KOPT-K1 (cell line): ENCODE data around the gene IDS.
A peak's percentile ranks its signal among the peaks of the same experiment; 100 is the strongest.
"Not testable (repeated sequence)": the region's sequence is repeated elsewhere in the genome, so short reads cannot be mapped to it uniquely, and the experiment has no call there.

ENCODE experiments used
- H3K27ac ChIP-seq: fragments of 200-600 bp; sonication (generic); 2 replicates; pipeline ENCODE4 v1.5.1; 2016; ENCODE audit warnings: antibody characterized with exemption, mild to moderate bottlenecking, low read depth, low read length; ENCODE audit not compliant: poor library complexity, severe bottlenecking
- H3K36me3 ChIP-seq: fragments of 200-600 bp; sonication (generic); 2 replicates; pipeline ENCODE4 v1.5.1; 2017; ENCODE audit warnings: antibody characterized with exemption, mild to moderate bottlenecking, low read length, moderate library complexity; ENCODE audit not compliant: insufficient read depth
- H3K9me3 ChIP-seq: fragments of 200-600 bp; sonication (generic); 2 replicates; pipeline ENCODE4 v1.5.1; 2017; ENCODE audit warnings: antibody characterized with exemption, low read length, mild to moderate bottlenecking; ENCODE audit not compliant: insufficient read depth, poor library complexity, severe bottlenecking

IDS gene, protein sequence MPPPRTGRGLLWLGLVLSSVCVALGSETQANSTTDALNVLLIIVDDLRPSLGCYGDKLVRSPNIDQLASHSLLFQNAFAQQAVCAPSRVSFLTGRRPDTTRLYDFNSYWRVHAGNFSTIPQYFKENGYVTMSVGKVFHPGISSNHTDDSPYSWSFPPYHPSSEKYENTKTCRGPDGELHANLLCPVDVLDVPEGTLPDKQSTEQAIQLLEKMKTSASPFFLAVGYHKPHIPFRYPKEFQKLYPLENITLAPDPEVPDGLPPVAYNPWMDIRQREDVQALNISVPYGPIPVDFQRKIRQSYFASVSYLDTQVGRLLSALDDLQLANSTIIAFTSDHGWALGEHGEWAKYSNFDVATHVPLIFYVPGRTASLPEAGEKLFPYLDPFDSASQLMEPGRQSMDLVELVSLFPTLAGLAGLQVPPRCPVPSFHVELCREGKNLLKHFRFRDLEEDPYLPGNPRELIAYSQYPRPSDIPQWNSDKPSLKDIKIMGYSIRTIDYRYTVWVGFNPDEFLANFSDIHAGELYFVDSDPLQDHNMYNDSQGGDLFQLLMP

DNA sequence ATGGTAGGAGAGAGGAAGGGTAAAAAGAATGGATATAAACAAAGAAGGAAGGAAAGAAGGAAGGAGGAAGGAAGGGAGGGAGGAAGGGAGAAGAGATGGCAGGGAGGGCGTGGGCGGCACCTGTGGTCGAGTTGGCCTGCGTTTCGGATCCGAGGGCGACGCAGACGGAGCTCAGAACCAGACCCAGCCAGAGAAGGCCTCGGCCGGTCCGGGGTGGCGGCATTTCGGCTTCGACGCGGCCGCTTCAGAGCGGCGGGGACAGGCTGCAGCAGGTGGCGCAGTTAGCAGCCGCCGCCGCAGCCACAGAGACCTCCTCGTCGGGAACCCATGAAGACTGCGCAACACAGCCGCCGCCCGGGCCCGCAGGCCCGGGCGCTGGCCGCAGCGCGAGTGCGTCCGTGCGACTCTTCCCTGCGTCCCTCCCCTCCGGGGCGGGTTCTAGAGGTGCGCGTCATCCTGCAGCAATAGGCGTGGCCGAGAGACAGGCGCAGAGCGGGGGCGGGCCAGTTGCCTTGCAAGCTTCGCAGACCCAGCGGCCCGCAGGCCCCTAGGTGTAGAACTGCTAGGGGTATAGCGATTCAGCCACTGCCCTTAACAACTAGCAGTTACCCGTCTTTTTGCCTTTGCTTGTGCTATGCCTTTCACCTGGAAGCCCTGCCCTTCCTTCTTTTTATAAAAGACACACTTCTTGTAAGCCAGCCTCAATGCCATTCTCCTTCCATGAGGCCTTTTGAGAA, at the start of gene IDS:
Gene IDS (minus strand): TSS at position 392 of the 737 bp plus-strand sequence. CDS start 169 bp downstream, at position 223.
- Histone ChIP-seq H3K36me3 (peaks cover 24% of the 10 kb centered on the region), H3K9me3 (no peaks in the 10 kb centered on the region), H3K27ac (peak within 1 kb of the TSS; percentile 50)

DNA sequence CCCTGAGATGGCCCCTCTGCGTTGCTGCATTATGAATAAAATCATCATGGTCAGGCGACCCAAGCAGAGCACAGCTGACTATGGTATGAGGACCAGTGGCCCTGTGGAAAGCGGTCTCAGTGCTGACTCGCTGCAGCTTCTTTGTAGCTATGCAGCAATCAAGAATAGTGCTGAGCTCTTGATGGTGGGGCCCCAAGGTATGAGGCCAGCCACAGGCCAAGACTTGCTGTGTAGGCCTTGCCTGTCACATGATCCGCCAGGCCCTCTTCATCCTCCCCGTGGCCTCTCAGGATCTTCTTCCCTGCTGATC, 46.8 kb upstream of the IDS start:
- not testable (repeated sequence) for H3K27ac ChIP-seq, H3K36me3 ChIP-seq, H3K9me3 ChIP-seq

DNA sequence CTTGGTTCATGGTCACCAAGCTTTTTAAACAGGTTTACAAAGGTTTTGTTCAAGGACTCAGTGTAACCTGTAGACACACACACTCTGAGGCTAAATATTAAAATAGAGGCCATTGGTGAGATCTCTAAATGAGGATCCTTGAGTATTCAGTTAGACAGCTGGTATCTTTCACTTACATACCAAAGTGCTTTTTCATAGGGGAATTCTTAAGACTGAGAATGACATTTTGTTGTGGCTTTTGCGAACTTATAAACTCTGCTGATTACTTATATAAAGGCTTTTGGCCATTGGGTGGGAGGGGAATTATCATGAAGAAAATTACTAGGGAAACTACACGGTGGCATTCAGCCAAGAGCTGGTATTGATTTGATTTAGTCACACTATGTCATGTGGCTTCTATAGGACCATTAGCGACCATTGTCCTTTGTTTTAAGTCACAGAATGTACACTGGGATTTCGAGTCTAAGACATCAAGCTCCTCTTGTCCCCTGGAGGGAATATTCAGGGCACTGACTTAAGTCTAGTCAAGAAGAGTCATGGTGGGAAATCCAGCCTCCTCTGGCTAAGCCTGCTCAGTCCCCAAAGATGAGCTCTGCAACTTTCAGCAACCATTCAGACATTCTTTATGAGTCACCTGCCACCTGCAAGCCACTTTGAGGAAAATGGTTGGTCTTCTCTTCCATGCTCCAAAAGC, 46.3 kb upstream of the IDS start:
- not testable (repeated sequence) for H3K27ac ChIP-seq, H3K36me3 ChIP-seq, H3K9me3 ChIP-seq

DNA sequence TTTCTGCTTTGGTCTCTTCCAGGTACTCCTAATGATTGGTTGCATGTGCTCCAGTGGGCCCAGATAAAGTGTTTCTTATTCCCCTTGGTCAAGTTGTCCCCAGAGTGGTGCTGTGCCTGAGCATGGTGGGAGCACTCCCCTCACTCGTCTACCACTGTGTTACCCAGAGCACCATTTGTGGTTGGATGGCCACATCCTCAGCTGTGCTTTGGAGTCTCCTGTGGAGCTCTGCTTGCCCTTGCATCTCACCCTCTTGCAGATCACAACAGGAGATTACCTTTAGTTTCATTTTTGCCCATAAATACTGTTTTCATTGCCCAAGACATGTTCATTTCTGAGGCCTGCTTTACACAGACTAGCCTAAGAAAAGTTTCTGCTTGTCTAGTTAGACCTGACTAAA, 45.3 kb upstream of the IDS start:
- not testable (repeated sequence) for H3K27ac ChIP-seq, H3K36me3 ChIP-seq, H3K9me3 ChIP-seq

DNA sequence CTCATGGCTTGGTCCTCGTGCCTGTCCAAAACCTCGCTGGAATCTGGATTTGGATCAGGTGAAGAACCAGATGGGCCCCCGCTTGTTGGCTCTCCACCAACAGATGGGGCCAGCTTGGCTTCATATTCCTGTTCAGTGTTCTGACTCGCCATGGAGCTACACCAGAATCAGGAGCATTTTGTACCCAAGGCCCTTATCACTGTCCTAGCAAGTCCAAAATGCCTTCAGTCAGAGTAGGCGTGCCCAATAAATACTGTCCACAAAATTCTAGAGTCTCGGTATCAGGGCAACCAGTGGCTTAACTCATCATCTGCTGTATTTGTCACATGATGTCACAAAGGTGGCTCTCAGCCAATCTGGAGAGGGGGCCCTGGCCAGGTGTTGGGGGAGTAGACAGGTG, 44.6 kb upstream of the IDS start, which contains the start of gene HSFX3:
Gene HSFX3 (minus strand): TSS at position 224 of the 400 bp plus-strand sequence. CDS start 72 bp downstream, at position 152.
- not testable (repeated sequence) for H3K9me3 ChIP-seq, H3K27ac ChIP-seq, H3K36me3 ChIP-seq

DNA sequence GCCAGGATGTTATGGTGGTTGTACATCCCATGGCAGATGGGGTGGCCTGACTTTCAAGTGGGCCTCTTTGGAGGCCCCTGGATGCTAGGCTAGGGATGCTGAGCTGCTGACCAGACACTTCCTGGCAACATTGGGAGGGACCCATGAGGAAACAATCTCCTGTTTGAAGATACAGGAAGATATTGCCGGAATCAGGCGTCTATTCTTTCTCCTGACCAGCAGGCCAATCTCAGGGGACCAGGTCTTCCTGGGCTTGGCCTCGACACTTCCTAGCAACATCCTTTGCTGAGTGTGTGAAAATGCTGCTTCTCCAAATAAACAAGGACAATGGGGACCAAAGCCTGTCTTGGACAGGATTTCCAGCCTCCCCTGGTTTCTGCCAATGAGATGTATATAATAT, 42.7 kb upstream of the IDS start:
- not testable (repeated sequence) for H3K27ac ChIP-seq, H3K36me3 ChIP-seq, H3K9me3 ChIP-seq

DNA sequence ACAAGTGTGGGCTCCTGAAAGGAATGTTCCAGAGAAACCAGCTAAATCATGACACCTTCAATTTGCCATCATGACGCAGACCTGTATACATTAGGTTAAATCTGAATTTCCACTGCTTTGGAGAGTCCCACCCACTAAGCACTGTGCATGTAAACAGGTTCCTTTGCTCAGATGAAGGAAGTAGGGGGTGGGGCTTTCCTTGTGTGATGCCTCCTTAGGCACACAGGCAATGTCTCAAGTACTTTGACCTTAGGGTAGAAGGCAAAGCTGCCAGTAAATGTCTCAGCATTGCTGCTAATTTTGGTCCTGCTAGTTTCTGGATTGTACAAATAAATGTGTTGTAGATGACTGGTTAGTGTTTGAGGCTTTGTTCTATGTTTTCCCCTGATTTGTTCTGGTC, 41.9 kb upstream of the IDS start:
- H3K9me3 ChIP-seq, H3K27ac ChIP-seq, H3K36me3 ChIP-seq: not testable (repeated sequence)

DNA sequence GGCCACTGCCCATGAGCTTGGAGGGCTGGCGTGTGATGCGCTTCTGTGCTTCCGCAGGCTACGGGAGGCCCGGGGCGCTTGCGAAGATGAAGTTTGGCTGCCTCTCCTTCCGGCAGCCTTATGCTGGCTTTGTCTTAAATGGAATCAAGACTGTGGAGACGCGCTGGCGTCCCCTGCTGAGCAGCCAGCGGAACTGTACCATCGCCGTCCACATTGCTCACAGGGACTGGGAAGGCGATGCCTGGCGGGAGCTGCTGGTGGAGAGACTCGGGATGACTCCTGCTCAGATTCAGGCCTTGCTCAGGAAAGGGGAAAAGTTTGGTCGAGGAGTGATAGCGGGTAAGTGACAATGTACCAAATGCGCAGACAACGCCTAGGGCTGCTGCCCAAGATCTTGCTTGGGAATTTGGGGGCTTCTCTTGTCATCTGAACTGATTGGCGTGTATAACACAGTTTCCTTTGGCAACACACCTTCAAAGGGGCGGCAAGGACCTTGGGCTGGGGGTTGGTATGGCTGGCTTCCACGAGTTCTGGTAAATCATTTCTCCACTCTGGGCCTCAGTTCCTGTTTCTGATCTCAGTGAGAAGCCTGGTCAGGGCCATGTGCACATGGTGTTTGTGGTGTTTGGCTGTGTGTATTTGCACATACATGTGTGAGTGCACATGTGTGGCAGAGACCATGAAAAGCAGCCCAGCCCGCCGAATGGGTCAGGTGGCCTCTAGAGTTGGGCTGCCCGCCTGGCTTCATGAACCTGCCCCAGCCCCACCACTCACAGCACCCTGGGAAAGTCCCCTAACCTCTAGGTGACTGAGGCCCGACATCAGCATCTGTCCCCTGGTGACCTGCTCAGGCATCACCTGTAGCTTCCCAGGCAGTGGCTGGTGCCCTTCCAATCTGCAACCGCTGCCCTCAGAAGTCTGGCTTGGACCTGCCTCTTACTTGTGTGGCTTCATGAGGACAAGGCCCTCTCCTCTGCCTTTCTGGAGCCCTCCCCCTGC, 40.7 kb upstream of the IDS start:
- not testable (repeated sequence) for H3K36me3 ChIP-seq, H3K27ac ChIP-seq, H3K9me3 ChIP-seq

DNA sequence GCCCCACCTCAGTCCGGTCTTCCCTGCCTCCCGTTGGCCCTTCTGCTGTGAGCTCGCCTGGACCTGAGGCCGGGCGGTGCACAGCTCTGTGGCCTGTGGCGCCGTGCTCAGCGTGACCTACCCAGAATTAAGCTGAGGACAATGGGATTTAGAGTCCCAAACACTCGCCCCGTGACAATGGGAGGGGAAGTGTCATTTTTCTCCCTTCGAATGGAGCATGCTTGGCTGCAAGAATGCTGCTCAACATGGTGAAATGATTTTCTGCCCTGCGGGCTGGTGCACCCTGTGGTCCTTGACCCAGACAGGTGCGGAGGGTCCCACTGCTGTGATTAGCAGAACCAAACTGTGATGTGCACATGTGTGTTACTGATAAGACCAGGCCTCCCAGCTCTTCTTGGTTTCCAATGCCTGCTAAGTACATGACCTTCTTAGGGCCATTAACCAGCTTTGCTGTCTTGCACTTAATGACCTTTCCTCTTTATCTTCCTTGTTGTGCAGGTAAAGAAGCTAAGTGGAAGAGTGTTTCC, 36.5 kb upstream of the IDS start:
- H3K36me3 ChIP-seq = no peaks in the 10 kb centered on the region; the same call in 1 of the 2 replicates
- H3K27ac ChIP-seq = peak overlapping the region; percentile 79
- H3K9me3 ChIP-seq = no peaks in the 10 kb centered on the region

DNA sequence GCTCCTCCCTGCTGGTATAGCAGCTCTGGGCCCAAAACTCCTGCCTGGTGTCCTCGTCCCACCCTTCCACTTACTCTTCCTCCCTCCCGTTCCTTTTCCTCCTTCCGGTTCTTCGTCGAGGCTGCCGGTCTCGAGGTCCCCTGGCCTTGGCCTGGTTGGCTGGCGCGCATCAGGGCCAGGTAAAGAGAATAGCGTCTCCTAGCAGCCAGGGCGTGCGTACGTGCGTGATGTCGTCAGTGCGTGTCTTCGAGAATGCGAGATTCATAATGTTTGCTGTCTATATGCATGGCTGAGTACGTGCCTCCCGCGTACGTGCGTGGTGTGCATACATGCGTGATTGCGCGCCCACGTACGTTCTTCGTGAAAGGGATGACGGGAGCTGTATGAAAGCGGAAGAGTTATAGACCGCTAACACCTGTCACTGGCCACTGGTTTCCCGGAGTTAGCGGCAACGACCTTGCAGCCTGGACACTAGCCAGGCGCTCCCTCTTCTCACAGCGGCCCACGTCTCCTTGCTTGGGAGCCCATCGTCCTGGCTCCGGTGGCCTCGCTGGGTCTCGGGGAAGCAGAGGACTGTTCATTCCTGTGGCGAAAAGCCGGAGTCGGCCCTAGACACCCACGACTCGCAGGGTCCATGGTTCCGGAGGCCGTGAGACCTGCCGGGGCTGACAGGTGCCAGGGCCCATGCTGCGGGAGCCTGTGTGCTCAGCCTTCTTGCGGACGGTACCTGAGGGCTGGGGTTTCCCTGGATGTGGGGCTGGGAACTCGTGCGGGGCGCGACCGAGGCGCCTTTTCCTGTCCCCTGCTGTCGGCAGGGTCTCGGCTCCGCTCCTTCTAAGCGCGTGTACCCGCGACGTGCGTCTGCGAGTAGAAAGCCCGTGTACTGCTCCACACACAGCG, 35.8 kb upstream of the IDS start, which contains the start of gene EOLA1:
Gene EOLA1 (plus strand): TSS at position 392 of the 900 bp plus-strand sequence. CDS start 4,619 bp downstream, outside the sequence.
- H3K27ac ChIP-seq = peak within 1 kb of the TSS; percentile 84
- no peaks in the 10 kb centered on the region; the same call in 1 of the 2 replicates for H3K36me3 ChIP-seq
- no peaks in the 10 kb centered on the region for H3K9me3 ChIP-seq

DNA sequence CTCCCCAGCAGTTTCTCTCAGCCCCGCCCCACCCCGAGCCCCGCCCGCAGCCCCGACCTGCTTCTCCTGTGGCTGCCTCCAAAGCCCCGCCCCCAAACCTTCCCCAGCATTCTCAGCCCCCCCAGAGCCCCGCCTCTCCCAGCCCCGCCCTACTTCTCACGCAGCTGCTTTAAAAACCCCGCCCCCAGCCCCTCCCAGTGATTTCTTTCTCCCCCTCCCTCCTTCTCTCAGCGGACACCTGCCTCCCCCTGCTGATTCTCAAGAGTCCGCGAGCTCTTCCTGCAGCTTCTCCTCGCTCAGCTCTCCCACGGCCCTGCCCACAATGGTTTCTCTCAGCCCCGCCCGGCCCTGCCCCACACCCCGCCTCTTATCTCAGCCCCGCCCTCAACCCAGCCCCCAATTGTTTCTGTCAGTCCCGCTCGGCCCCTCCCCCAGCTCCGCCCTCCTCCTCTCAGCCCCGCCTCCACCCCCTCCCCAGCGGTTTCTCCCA, 35.1 kb upstream of the IDS start:
- H3K36me3 ChIP-seq = no peaks in the 10 kb centered on the region; the same call in 1 of the 2 replicates
- no peaks in the 10 kb centered on the region for H3K9me3 ChIP-seq
- H3K27ac ChIP-seq = peak overlapping the region; percentile 79

DNA sequence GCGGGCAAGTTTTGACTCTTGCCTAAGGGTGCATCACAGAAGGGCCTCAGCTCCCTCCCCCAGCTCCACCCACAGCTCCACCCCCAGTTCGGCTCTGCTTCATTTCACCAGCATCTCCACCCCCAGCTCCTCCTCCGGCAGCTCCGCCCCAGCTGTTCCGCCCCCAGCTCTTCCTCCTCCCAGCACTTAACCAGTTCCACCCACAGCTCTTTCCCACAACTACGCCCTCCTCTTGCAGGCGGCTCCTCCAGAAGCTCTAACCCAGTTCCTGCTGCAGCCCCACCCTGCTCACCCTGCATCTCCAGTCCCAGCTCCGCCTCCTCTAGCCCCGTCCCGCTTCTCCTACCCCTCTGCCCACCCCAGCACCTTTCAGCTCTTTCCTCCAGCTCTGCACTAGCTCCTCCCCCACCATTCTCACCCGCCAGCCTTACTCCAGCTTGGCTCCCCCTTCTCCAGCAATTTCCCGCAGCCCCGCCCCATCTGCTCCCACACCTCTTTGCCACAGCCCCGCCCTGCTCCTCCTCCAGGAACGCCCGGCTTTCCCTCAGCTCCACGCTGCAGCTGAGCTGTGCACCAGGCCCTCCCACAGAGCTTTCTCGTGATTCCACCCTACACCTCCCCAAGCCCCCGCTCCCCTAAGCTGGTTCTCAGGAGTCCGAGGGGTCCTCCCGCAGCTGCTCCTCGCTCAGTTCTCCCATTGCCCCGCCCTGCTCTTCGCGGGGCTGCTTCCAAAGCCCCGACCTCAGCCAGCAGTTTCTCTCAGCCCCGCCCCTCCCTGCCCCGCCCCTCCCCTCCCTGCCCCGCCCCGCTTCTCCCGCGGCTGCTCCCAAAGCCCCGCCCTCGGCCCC, 34.4 kb upstream of the IDS start:
- H3K27ac ChIP-seq = peak overlapping the region; percentile 84
- no peaks in the 10 kb centered on the region for H3K36me3 ChIP-seq
- H3K9me3 ChIP-seq = no peaks in the 10 kb centered on the region
